ENCODE measurements around the gene KIRREL1. TPM values are rescaled to one million over a fixed set of nuclear protein-coding genes. Genes with fewer than 3 reads are reported as not detected.

The KIRREL1 gene
- total RNA-seq, 2 experiments from 2014 or later = not detected

DNA sequence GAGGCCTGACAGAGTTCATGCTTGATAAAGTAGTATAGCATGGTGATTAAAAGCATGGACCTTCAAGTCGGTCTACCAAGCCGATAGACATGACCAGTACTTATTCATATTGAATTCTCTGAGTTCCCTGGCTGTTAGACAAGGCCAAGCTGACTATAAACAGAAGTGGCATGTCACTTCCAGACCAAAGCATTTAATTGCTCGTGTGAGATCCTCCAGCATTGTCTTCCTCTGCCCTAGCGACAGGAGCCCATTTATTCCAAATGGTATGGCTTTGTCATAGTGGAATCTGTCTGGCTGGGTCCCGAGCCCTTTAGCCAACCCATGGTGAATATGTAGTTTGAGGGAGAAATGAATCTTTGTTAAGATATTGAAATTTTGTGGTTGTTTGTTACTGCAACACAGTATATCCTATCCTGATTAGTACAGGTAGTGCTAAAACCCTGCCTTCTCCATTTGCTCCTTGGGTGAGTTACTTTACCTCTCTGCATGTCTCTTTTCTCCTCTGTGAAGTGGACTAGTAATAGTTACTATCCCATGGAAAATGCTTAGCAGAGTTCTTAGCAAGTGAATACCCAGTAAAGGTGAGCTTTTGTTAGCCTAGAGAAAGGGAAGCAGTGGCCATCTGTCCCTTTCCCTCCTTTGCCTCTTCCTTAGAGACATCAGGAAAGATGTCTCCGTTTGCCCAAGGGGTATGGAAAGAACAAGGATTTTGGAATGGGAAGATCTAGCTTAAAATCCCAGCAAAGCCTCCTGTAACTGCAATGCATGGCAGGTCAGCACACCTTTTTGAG, 109.6 kb downstream of the KIRREL1 start:
- Mint-ChIP-seq H3K9me3 (no peaks in the 10 kb centered on the region), H3K27ac (no peak overlapping the region), H3K4me1 (ENCODE audit: low read depth) (no peaks in the 10 kb centered on the region), H3K27me3 (peaks cover 7% of the 10 kb centered on the region), H3K4me3 (no peak overlapping the region), H3K36me3 (ENCODE audit: low read depth) (no peaks in the 10 kb centered on the region)
- Histone ChIP-seq H3K27me3 (ENCODE audit: control insufficient read depth in 1 of 2, insufficient read depth in 2 of 2, low read length in 2 of 2) (no peaks in the 10 kb centered on the region), H3K4me3 (ENCODE audit: low read length) (no peak overlapping the region), H3K27ac (ENCODE audit: low read depth in 1 of 2, low read length in 2 of 2) (no peak overlapping the region), H3K9me3 (ENCODE audit: control insufficient read depth in 1 of 2, insufficient read depth in 1 of 2, low read length in 2 of 2) (no peaks in the 10 kb centered on the region), H3K36me3 (ENCODE audit: insufficient read depth, low read length) (no peaks in the 10 kb centered on the region), H3K4me1 (ENCODE audit: insufficient read depth, low read length) (no peaks in the 10 kb centered on the region)
- CTCF ChIA-PET = interaction anchor here (1.2 kb wide), 1 partner anchor 15 kb away, joined by 3 read pairs; no protein-coding TSS in a partner anchor
- POLR2A ChIA-PET = no interaction called here
- intact Hi-C loops (cut with DNase I, micrococcal nuclease) = no loop called here
- DNase-seq (no peak), ATAC-seq (ENCODE audit: poor library complexity) (no peak)
- TF ChIP-seq CTCF (IDR thresholded peaks at IDR 0.05) = no peak

- H3K36me3 ChIP-seq (ENCODE audit: insufficient read depth, low read length) = no peaks in the 10 kb centered on the region
- CTCF ChIA-PET = interaction anchor here (1.2 kb wide), 1 partner anchor 14 kb away, joined by 3 read pairs; no protein-coding TSS in a partner anchor
- H3K27ac ChIP-seq (ENCODE audit: low read depth in 1 of 2, low read length in 2 of 2) = no peak overlapping the region
- H3K27ac Mint-ChIP-seq = no peak overlapping the region
- no peaks in the 10 kb centered on the region for H3K4me1 Mint-ChIP-seq (ENCODE audit: low read depth)
- POLR2A ChIA-PET = no interaction called here
- no peak for ATAC-seq (ENCODE audit: poor library complexity)
- peaks cover 13% of the 10 kb centered on the region for H3K27me3 Mint-ChIP-seq
- intact Hi-C loops (cut with DNase I, micrococcal nuclease) = no loop called here
- H3K9me3 Mint-ChIP-seq = no peaks in the 10 kb centered on the region
- no peaks in the 10 kb centered on the region for H3K9me3 ChIP-seq (ENCODE audit: control insufficient read depth in 1 of 2, insufficient read depth in 1 of 2, low read length in 2 of 2)
- no peaks in the 10 kb centered on the region for H3K27me3 ChIP-seq (ENCODE audit: control insufficient read depth in 1 of 2, insufficient read depth in 2 of 2, low read length in 2 of 2)
- H3K4me3 Mint-ChIP-seq = no peak overlapping the region
- no peak overlapping the region for H3K4me3 ChIP-seq (ENCODE audit: low read length)
- H3K36me3 Mint-ChIP-seq (ENCODE audit: low read depth) = no peaks in the 10 kb centered on the region
- DNase-seq = no peak
- no peaks in the 10 kb centered on the region for H3K4me1 ChIP-seq (ENCODE audit: insufficient read depth, low read length)
- TF ChIP-seq CTCF (IDR thresholded peaks at IDR 0.05) = no peak
Observed at GRCh38 chr1:158103861-158104522, 110.5 kb downstream of the KIRREL1 start.

GRCh38 chr1:158104891-158105290, 111.4 kb downstream of the KIRREL1 start:
- no peak overlapping the region for H3K27ac ChIP-seq (ENCODE audit: low read depth in 1 of 2, low read length in 2 of 2)
- DNase-seq (no peak), ATAC-seq (ENCODE audit: poor library complexity) (no peak)
- no peaks in the 10 kb centered on the region for H3K9me3 ChIP-seq (ENCODE audit: control insufficient read depth in 1 of 2, insufficient read depth in 1 of 2, low read length in 2 of 2)
- Mint-ChIP-seq H3K4me1 (ENCODE audit: low read depth) (no peaks in the 10 kb centered on the region), H3K4me3 (no peak overlapping the region), H3K27me3 (peaks cover 16% of the 10 kb centered on the region), H3K36me3 (ENCODE audit: low read depth) (no peaks in the 10 kb centered on the region), H3K27ac (no peak overlapping the region), H3K9me3 (no peaks in the 10 kb centered on the region)
- no peak overlapping the region for H3K4me3 ChIP-seq (ENCODE audit: low read length)
- ChIA-PET CTCF (interaction anchor here (1.0 kb wide), 1 partner anchor 13 kb away, joined by 3 read pairs; no protein-coding TSS in a partner anchor), POLR2A (no interaction called here)
- intact Hi-C loops (cut with DNase I, micrococcal nuclease) = no loop called here
- H3K36me3 ChIP-seq (ENCODE audit: insufficient read depth, low read length) = no peaks in the 10 kb centered on the region
- TF ChIP-seq CTCF (IDR thresholded peaks at IDR 0.05) = no peak
- no peaks in the 10 kb centered on the region for H3K27me3 ChIP-seq (ENCODE audit: control insufficient read depth in 1 of 2, insufficient read depth in 2 of 2, low read length in 2 of 2)
- no peaks in the 10 kb centered on the region for H3K4me1 ChIP-seq (ENCODE audit: insufficient read depth, low read length)
